OCI-LY7 (cell line): ENCODE measurements around the gene ISG15. TPM values are rescaled to one million over a fixed set of nuclear protein-coding genes. Genes with fewer than 3 reads are reported as not detected.

Experiments
- BruUV-seq: library from RNA; stranded (reverse); fragments of 400-500 nt; replicated peaks from 2 replicates; lab custom pipeline; 2021; lab: Mats Ljungman, UMichigan
- CTCF ChIA-PET: fragments of 300-600 bp; sonication (Branson Sonifier 250); formaldehyde crosslinking; loops from one replicate; lab custom pipeline; 2022; ENCODE audit warnings: antibody characterized with exemption; ENCODE audit not compliant: unreplicated experiment; lab: Charles Lee
- POLR2A ChIA-PET: fragments of 300-600 bp; sonication (Branson Sonifier 250); formaldehyde crosslinking; loops from one replicate; lab custom pipeline; 2022; ENCODE audit warnings: antibody characterized with exemption; lab: Charles Lee
- DNase-seq: peaks from one replicate; pipeline ENCODE4 v3.0.0-alpha.2; 2015; ENCODE audit warnings: low spot score
- H2AFZ ChIP-seq: fragments of 200-600 bp; sonication (generic), shearing (Covaris generic); 2 replicates; pipeline ENCODE4 v1.6.1; 2014; ENCODE audit warnings: mild to moderate bottlenecking, antibody characterized with exemption, low read length, moderate library complexity
- H3K27ac ChIP-seq: fragments of 200-600 bp; sonication (generic); 2 replicates; pipeline ENCODE4 v1.5.1; 2014; ENCODE audit warnings: mixed run types, low read depth, mild to moderate bottlenecking, moderate library complexity, low read length, inconsistent platforms; ENCODE audit not compliant: poor library complexity, severe bottlenecking
- H3K36me3 ChIP-seq: fragments of 200-600 bp; sonication (generic); 2 replicates; pipeline ENCODE4 v1.6.1; 2014; ENCODE audit warnings: mild to moderate bottlenecking, antibody characterized with exemption, low read length, moderate library complexity, mixed read lengths; ENCODE audit not compliant: insufficient read depth
- H3K4me1 ChIP-seq: fragments of 200-600 bp; sonication (generic); 2 replicates; pipeline ENCODE4 v1.5.1; 2014; ENCODE audit warnings: mild to moderate bottlenecking, low read length; ENCODE audit not compliant: insufficient read depth, poor library complexity, severe bottlenecking
- H3K4me2 ChIP-seq: fragments of 200-600 bp; sonication (generic); 2 replicates; pipeline ENCODE4 v1.6.1; 2014; ENCODE audit warnings: mild to moderate bottlenecking, low read length
- H3K4me3 ChIP-seq: fragments of 200-600 bp; sonication (generic); 2 replicates; pipeline ENCODE4 v1.5.1; 2014; ENCODE audit warnings: mild to moderate bottlenecking, low read depth, low read length; ENCODE audit not compliant: poor library complexity, severe bottlenecking
- H3K79me2 ChIP-seq: fragments of 200-600 bp; sonication (generic); 2 replicates; pipeline ENCODE4 v1.6.1; 2016; ENCODE audit warnings: low read depth, mild to moderate bottlenecking, low read length, moderate library complexity, mixed read lengths; ENCODE audit not compliant: insufficient read depth
- H3K9me2 ChIP-seq: fragments of 200-600 bp; sonication (generic); 2 replicates; pipeline ENCODE4 v1.6.1; 2016; ENCODE audit warnings: mild to moderate bottlenecking, low read length, mixed read lengths; ENCODE audit not compliant: insufficient read depth
- H3K9me3 ChIP-seq: fragments of 200-600 bp; sonication (generic); 2 replicates; pipeline ENCODE4 v1.6.1; 2014; ENCODE audit warnings: mild to moderate bottlenecking, mixed run types, low read length, mixed read lengths
- H4K20me1 ChIP-seq: fragments of 200-600 bp; sonication (generic); 2 replicates; pipeline ENCODE4 v1.6.1; 2014; ENCODE audit warnings: mild to moderate bottlenecking, antibody characterized with exemption, low read length, moderate library complexity, mixed read lengths; ENCODE audit not compliant: insufficient read depth
- CTCF ChIP-seq: fragments of 200-600 bp; sonication (generic); conservative IDR thresholded peaks from 2 replicates; pipeline ENCODE4 v1.5.1; 2014; ENCODE audit warnings: mild to moderate bottlenecking, antibody characterized with exemption, low read length, moderate library complexity, mixed read lengths
- EZH2phosphoT487 ChIP-seq: fragments of 200-600 bp; sonication (generic); IDR thresholded peaks from 2 replicates; pipeline ENCODE4 v1.6.1; 2018; ENCODE audit warnings: low read depth, borderline replicate concordance, mild to moderate bottlenecking, mixed run types, antibody characterized with exemption, low read length, moderate library complexity, mixed read lengths
- intact Hi-C: fragments of 100-400 bp; cut with micrococcal nuclease; formaldehyde crosslinking; loops from one replicate; pipeline ENCODE4 v1.10.0; 2022; ENCODE audit not compliant: unreplicated experiment
- total RNA-seq, 2 experiments: library from RNA; depleted of rRNA in 1 of 2; stranded (reverse); fragments of >200 nt in 1 of 2; shearing (Covaris generic) in 1 of 2; gene quantifications; 2 replicates each; pipeline ENCODE4 v1.2.3, GENCODE V29; 2014 to 2022

ISG15 gene
- total RNA-seq, 2 experiments from 2014 or later: 65.4 to 110 TPM

- CTCF ChIA-PET: no interaction called here
- Histone ChIP-seq H3K36me3 (no peaks in the 10 kb centered on the region), H3K79me2 (no peaks in the 10 kb centered on the region), H3K4me2 (no peak overlapping the region), H3K4me1 (no peaks in the 10 kb centered on the region), H3K27ac (no peak overlapping the region), H2AFZ (no peak overlapping the region), H3K9me2 (no peaks in the 10 kb centered on the region), H3K4me3 (no peak overlapping the region), H4K20me1 (no peaks in the 10 kb centered on the region), H3K9me3 (no peaks in the 10 kb centered on the region)
- DNase-seq: no peak
- intact Hi-C loops: no loop called here
- POLR2A ChIA-PET: no interaction called here
- TF ChIP-seq CTCF: no peak
- TF ChIP-seq EZH2phosphoT487: no peak
- BruUV-seq: no TSS peak
Observed at GRCh38 chr1:1001057-1001783, 12.1 kb upstream of the ISG15 start.

- intact Hi-C loops: no loop called here
- Histone ChIP-seq H3K4me1 (no peaks in the 10 kb centered on the region), H3K4me3 (no peak overlapping the region), H2AFZ (no peak overlapping the region), H3K9me3 (no peaks in the 10 kb centered on the region), H3K9me2 (no peaks in the 10 kb centered on the region), H3K36me3 (no peaks in the 10 kb centered on the region), H3K4me2 (no peak overlapping the region), H4K20me1 (no peaks in the 10 kb centered on the region), H3K79me2 (no peaks in the 10 kb centered on the region), H3K27ac (no peak overlapping the region)
- CTCF ChIA-PET: no interaction called here
- no TSS peak for BruUV-seq
- no peak for DNase-seq
- POLR2A ChIA-PET: no interaction called here
- TF ChIP-seq EZH2phosphoT487: no peak
Observed at GRCh38 chr1:1003618-1004419, 9.5 kb upstream of the ISG15 start.

- Histone ChIP-seq H3K27ac (no peak overlapping the region), H4K20me1 (no peaks in the 10 kb centered on the region), H2AFZ (no peak overlapping the region), H3K4me2 (no peak overlapping the region), H3K9me3 (no peaks in the 10 kb centered on the region), H3K9me2 (no peaks in the 10 kb centered on the region), H3K4me3 (no peak overlapping the region), H3K4me1 (no peaks in the 10 kb centered on the region), H3K79me2 (no peaks in the 10 kb centered on the region), H3K36me3 (no peaks in the 10 kb centered on the region)
- ChIA-PET CTCF (no interaction called here), POLR2A (no interaction called here)
- TF ChIP-seq EZH2phosphoT487 (no peak), CTCF (no peak)
- intact Hi-C loops: no loop called here
- no TSS peak for BruUV-seq
- DNase-seq: no peak
Observed at GRCh38 chr1:1004420-1004779, 8.9 kb upstream of the ISG15 start.
